PC-3 (cell line): ENCODE results near the gene DNAJC8. TPM values are rescaled to one million over a fixed set of nuclear protein-coding genes. Genes with fewer than 3 reads are reported as not detected.

Experiments used
- ATAC-seq: fragments of 200-7000 bp; cut with Tn5 transposase; 2 replicates; pipeline ENCODE4 v1.9.1; 2020; ENCODE audit warnings: mild to moderate bottlenecking, moderate library complexity
- BruUV-seq: library from RNA; stranded (reverse); fragments of 400-500 nt; replicated peaks from 2 replicates; lab custom pipeline; 2021; lab: Mats Ljungman, UMichigan
- CTCF ChIA-PET: fragments of 300-600 bp; sonication (Branson Sonifier 250); formaldehyde crosslinking; loops from one replicate; lab custom pipeline; 2022; ENCODE audit warnings: antibody characterized with exemption; lab: Charles Lee
- POLR2A ChIA-PET: fragments of 300-600 bp; sonication (Branson Sonifier 250); formaldehyde crosslinking; loops from one replicate; lab custom pipeline; 2022; ENCODE audit warnings: antibody characterized with exemption; ENCODE audit not compliant: unreplicated experiment; lab: Charles Lee
- DNase-seq: peaks from one replicate; pipeline ENCODE4 v3.0.0-alpha.2; 2015
- H2AFZ ChIP-seq: fragments of 300-600 bp; sonication (generic); 2 replicates; pipeline ENCODE4 v1.6.0; 2016; ENCODE audit warnings: antibody characterized with exemption, low read length
- H3F3A ChIP-seq: fragments of 300-600 bp; sonication (generic); one replicate; pipeline ENCODE4 v1.6.0; 2017; ENCODE audit warnings: antibody characterized with exemption, low read length, control low read depth, mild to moderate bottlenecking; ENCODE audit not compliant: unreplicated experiment
- H3K27ac ChIP-seq: fragments of 300-600 bp; sonication (generic); 2 replicates; pipeline ENCODE4 v1.5.1; 2016; ENCODE audit warnings: mild to moderate bottlenecking, low read length
- H3K27me3 ChIP-seq: fragments of 300-600 bp; sonication (generic); 2 replicates; pipeline ENCODE4 v1.6.1; 2016; ENCODE audit warnings: low read length, mixed read lengths
- H3K36me3 ChIP-seq: fragments of 300-600 bp; sonication (generic); 2 replicates; pipeline ENCODE4 v1.6.1; 2016; ENCODE audit warnings: low read depth, mixed run types, low read length, mixed read lengths
- H3K4me1 ChIP-seq: fragments of 300-600 bp; sonication (generic); 2 replicates; pipeline ENCODE4 v1.5.1; 2016; ENCODE audit warnings: low read length; ENCODE audit not compliant: insufficient read depth
- H3K4me2 ChIP-seq: fragments of 300-600 bp; sonication (generic); 2 replicates; pipeline ENCODE4 v1.6.0; 2016; ENCODE audit warnings: low read length
- H3K4me3 ChIP-seq: fragments of 300-600 bp; sonication (generic); 2 replicates; pipeline ENCODE4 v1.5.1; 2016; ENCODE audit warnings: mild to moderate bottlenecking, low read length, mixed read lengths
- H3K79me2 ChIP-seq: fragments of 300-600 bp; sonication (generic); 2 replicates; pipeline ENCODE4 v1.6.1; 2017; ENCODE audit warnings: low read length, mixed read lengths
- H3K9ac ChIP-seq: fragments of 300-600 bp; sonication (generic); 2 replicates; pipeline ENCODE4 v1.6.0; 2016; ENCODE audit warnings: mild to moderate bottlenecking, low read length
- H3K9me2 ChIP-seq: fragments of 300-600 bp; sonication (generic); replicated peaks from 2 replicates; pipeline ENCODE4 v1.6.1; 2016; ENCODE audit warnings: mixed run types, low read length, mixed read lengths
- H3K9me3 ChIP-seq: fragments of 300-600 bp; sonication (generic); 2 replicates; pipeline ENCODE4 v1.6.1; 2016; ENCODE audit warnings: low read length, mixed read lengths
- H4K20me1 ChIP-seq: fragments of 300-600 bp; sonication (generic); 2 replicates; pipeline ENCODE4 v1.6.1; 2016; ENCODE audit warnings: low read length, mixed read lengths
- EZH2 ChIP-seq: fragments of 300-600 bp; sonication (generic); IDR thresholded peaks from one replicate; pipeline ENCODE4 v1.6.1; 2017; ENCODE audit warnings: antibody characterized with exemption, mild to moderate bottlenecking, low read length; ENCODE audit not compliant: unreplicated experiment
- EZH2phosphoT487 ChIP-seq: fragments of 300-600 bp; sonication (generic); IDR thresholded peaks from 2 replicates; pipeline ENCODE4 v1.6.1; 2018; ENCODE audit warnings: mild to moderate bottlenecking, antibody characterized with exemption, low read length, borderline replicate concordance
- intact Hi-C: fragments of 100-400 bp; cut with micrococcal nuclease; formaldehyde crosslinking; loops from 2 replicates; pipeline ENCODE4 v1.9.0; 2023
- total RNA-seq: library from RNA; depleted of rRNA; stranded (reverse); fragments of >200 nt; gene quantifications from 2 replicates; pipeline ENCODE4 v1.2.3, GENCODE V29; 2014
- TF ChIP-seq, protein P1 (sequence below): fragments of 300-600 bp; sonication (generic); conservative IDR thresholded peaks from 2 replicates; pipeline ENCODE4 v1.5.1; 2017; ENCODE audit warnings: antibody characterized with exemption, low read depth, mild to moderate bottlenecking, low read length

Gene DNAJC8
- total RNA-seq, 1 experiment from 2014 or later: 63.6 TPM

DNA sequence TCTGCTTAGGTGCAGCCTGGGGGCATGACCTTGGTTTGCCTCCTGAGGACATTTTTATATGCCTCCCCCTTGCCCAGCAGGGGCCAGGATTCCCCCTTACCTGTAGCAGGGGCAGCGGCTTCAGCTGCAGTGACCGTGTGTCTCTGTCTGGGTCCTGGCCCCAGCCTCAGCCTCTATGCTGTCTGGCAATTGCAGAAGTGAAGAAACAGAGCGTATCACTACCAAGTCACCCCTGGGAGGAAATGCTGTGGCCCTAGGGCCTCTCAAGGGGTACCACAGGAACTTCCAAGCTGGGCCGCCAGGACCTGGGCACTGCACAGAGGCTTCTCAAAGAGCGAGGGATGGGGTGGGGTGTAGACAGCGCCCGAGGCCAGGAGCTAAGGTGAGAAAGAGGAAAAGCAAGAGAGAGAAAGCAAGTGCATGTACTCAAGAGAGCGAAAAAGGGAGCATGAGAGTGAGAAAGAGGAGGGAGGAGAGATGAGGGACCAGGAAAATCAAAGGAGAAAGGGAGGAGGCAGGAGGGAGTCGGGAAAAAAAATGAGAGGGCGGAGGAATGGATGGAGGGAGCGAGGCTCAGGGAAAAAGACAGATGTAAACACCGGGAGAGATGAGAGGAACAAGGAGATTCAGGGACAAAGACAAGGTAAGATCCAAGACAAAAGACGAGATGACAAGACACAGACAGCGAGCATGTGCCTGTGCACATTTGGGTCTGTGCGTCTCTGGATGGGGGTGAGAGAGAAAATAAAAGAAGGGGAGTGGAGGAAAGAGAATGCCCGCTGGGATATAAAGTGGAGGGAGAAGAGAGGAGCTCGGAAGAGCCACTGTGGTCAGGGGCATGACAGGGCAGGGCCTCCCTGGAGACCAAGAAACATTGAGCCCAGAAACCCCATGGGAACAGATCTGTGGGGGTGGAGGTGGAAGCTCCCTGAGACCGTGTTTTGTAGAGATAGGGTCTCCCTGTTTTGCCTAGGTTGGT lies 56.0 kb downstream of the DNAJC8 start, which contains the start of gene PTAFR:
Gene PTAFR, minus strand, starts transcription at position 199 of the 979 bp plus-strand sequence. CDS start 25,669 bp downstream, outside the sequence.
- Histone ChIP-seq H3K36me3 (no peaks in the 10 kb centered on the region), H3K9ac (no peak within 1 kb of the TSS), H3K27me3 (no peaks in the 10 kb centered on the region), H3K27ac (no peak within 1 kb of the TSS), H3F3A (no peaks in the 10 kb centered on the region), H2AFZ (no peak within 1 kb of the TSS), H3K4me1 (no peaks in the 10 kb centered on the region), H3K9me3 (no peaks in the 10 kb centered on the region), H3K79me2 (no peaks in the 10 kb centered on the region), H4K20me1 (no peaks in the 10 kb centered on the region), H3K9me2 (no peaks in the 10 kb centered on the region), H3K4me2 (no peak within 1 kb of the TSS), H3K4me3 (no peak within 1 kb of the TSS)
- no peak for DNase-seq
- no peak for ATAC-seq
- TF ChIP-seq EZH2phosphoT487 (no peak), EZH2 (no peak)
- TF ChIP-seq, protein P1, sequence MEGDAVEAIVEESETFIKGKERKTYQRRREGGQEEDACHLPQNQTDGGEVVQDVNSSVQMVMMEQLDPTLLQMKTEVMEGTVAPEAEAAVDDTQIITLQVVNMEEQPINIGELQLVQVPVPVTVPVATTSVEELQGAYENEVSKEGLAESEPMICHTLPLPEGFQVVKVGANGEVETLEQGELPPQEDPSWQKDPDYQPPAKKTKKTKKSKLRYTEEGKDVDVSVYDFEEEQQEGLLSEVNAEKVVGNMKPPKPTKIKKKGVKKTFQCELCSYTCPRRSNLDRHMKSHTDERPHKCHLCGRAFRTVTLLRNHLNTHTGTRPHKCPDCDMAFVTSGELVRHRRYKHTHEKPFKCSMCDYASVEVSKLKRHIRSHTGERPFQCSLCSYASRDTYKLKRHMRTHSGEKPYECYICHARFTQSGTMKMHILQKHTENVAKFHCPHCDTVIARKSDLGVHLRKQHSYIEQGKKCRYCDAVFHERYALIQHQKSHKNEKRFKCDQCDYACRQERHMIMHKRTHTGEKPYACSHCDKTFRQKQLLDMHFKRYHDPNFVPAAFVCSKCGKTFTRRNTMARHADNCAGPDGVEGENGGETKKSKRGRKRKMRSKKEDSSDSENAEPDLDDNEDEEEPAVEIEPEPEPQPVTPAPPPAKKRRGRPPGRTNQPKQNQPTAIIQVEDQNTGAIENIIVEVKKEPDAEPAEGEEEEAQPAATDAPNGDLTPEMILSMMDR: no peak
- ChIA-PET CTCF (interaction anchor here (0.6 kb wide), 1 partner anchor 117 kb away, joined by 4 read pairs; no protein-coding TSS in a partner anchor), POLR2A (no interaction called here)
- intact Hi-C loops: no loop called here
- no TSS peak for BruUV-seq

DNA sequence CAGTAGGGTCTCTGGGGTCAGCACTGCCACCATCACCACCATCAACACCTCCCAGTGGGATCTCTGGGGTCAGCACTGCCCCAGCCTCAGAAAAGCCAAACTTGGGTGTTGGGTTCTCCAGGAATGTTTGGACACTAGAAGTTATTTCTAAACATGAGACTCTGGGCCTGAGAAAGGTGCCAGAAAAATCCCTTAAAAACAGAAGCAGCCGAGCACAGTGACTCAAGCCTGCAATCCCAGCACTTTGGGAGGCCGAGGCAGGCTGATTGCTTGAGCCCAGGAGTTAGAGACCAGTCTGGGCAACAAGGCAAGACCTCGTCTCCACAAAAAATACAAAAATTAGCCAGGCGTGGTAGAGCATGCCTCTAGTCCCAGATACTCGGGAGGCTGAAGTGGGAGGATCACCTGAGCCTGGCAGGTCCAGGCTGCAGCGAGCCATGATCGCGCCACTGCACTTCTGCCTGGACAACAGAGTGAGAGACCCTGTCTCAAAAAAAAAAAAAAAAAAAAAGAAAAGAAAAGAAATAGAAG lies 56.8 kb downstream of the DNAJC8 start:
- CTCF ChIA-PET: no interaction called here
- TF ChIP-seq EZH2: no peak
- TF ChIP-seq, protein P1: no peak
- no peak for TF ChIP-seq EZH2phosphoT487
- Histone ChIP-seq H4K20me1 (no peaks in the 10 kb centered on the region), H3K9me2 (no peaks in the 10 kb centered on the region), H3K9me3 (no peaks in the 10 kb centered on the region), H2AFZ (no peak overlapping the region), H3K79me2 (no peaks in the 10 kb centered on the region), H3K36me3 (no peaks in the 10 kb centered on the region), H3K27me3 (no peaks in the 10 kb centered on the region), H3F3A (no peaks in the 10 kb centered on the region), H3K9ac (no peak overlapping the region), H3K4me3 (no peak overlapping the region), H3K4me1 (no peaks in the 10 kb centered on the region), H3K4me2 (no peak overlapping the region), H3K27ac (no peak overlapping the region)
- BruUV-seq: no TSS peak
- intact Hi-C loops: no loop called here
- POLR2A ChIA-PET: no interaction called here
- DNase-seq (no peak), ATAC-seq (no peak)

DNA sequence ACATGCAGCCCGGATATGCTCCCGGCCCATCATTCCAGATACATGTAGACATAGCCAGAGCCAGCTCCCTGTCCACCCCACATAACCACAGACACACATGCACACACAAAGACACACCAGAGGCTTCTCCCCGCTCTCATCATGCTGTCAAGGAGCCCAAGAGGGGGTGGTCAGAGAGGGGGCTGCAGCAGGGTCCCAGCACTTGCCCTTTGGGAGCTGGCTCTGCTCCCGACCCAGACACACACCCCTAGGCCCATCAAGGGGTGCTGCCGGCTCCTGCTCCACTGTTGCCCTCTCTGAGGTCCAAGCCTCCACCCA lies 58.9 kb downstream of the DNAJC8 start:
- peaks cover 14% of the 10 kb centered on the region for H3K4me1 ChIP-seq
- no peak for DNase-seq
- H3K9me2 ChIP-seq: no peaks in the 10 kb centered on the region
- no peaks in the 10 kb centered on the region for H4K20me1 ChIP-seq
- H3K36me3 ChIP-seq: no peaks in the 10 kb centered on the region
- ChIA-PET POLR2A (no interaction called here), CTCF (no interaction called here)
- H3K4me3 ChIP-seq: no peak overlapping the region
- ATAC-seq: no peak
- BruUV-seq: no TSS peak
- TF ChIP-seq EZH2phosphoT487: no peak
- TF ChIP-seq EZH2: no peak
- TF ChIP-seq, protein P1: no peak
- H3F3A ChIP-seq: no peaks in the 10 kb centered on the region
- H3K4me2 ChIP-seq: no peak overlapping the region
- no peak overlapping the region for H2AFZ ChIP-seq
- H3K79me2 ChIP-seq: no peaks in the 10 kb centered on the region
- H3K9ac ChIP-seq: no peak overlapping the region
- no peak overlapping the region for H3K27ac ChIP-seq
- intact Hi-C loops: no loop called here
- no peaks in the 10 kb centered on the region for H3K9me3 ChIP-seq
- H3K27me3 ChIP-seq: no peaks in the 10 kb centered on the region
